BE2C (cell line): ENCODE data around the gene TMEM115.
A peak's percentile ranks its signal among the peaks of the same experiment; 100 is the strongest.

Experiments used
- DNase-seq: peaks from one replicate; pipeline ENCODE4 v3.0.0-alpha.2; 2020
- H3K27me3 ChIP-seq: fragments of 250-450 bp; sonication (Bioruptor Pico); 2 replicates; pipeline ENCODE4 v1.5.1; 2020; ENCODE audit warnings: mild to moderate bottlenecking
- H3K36me3 ChIP-seq: fragments of 250-450 bp; sonication (Bioruptor Pico); 2 replicates; pipeline ENCODE4 v1.5.1; 2020; ENCODE audit warnings: mild to moderate bottlenecking
- H3K4me1 ChIP-seq: fragments of 250-450 bp; sonication (Bioruptor Pico); 2 replicates; pipeline ENCODE4 v1.5.1; 2020
- H3K4me3 ChIP-seq: 2 replicates; pipeline ENCODE4 v1.5.1; 2011; ENCODE audit warnings: low read depth, low read length
- H3K9me3 ChIP-seq: fragments of 250-450 bp; sonication (Bioruptor Pico); 2 replicates; pipeline ENCODE4 v1.5.1; 2020
- TF ChIP-seq, protein P1 (sequence below): IDR thresholded peaks from 2 replicates; pipeline ENCODE4 v1.5.1; 2012; ENCODE audit warnings: mild to moderate bottlenecking, low read depth, low read length

Gene TMEM115

DNA sequence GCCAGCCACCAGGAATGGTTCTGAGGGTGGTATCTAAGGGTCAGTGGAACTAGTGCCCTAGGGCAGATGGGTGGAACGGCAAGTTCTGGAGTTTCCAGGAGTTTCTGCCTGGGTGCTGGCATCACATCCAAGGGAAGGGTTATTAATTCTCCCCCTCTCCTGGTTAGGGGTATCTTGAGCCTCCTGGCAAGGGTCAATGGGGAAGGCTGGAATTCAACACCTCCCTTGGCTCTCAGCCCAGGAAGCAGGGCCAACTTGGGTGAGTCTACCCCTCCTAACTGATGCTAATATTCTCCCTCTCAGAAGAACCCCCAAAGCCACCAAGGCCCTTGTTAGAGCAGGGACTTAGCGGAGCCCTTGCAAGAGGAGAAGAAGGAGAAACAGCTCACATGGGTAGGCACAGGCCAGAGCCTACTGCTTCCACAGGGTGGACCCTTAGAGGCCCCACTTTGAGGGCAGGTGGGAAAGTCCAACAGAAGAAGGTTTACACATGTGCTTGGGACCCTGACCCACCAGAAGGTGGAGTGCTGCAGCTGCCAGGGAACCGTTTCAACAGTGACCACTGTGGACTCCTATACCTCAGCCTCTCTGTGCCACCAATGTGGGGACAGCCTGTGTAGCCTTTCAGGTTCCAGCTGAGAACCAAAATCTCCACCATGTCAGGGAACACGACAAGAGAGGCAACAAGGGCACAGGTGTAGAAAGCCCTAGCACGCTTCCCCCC is 3.3 kb downstream of the TMEM115 start:
- peak; percentile 36 for DNase-seq
- Histone ChIP-seq H3K4me3 (peak overlapping the region; percentile 78), H3K27me3 (no peaks in the 10 kb centered on the region), H3K36me3 (peaks cover 14% of the 10 kb centered on the region), H3K4me1 (peaks cover 3% of the 10 kb centered on the region; the same call in 1 of the 2 replicates), H3K9me3 (no peaks in the 10 kb centered on the region)
- TF ChIP-seq, protein P1, sequence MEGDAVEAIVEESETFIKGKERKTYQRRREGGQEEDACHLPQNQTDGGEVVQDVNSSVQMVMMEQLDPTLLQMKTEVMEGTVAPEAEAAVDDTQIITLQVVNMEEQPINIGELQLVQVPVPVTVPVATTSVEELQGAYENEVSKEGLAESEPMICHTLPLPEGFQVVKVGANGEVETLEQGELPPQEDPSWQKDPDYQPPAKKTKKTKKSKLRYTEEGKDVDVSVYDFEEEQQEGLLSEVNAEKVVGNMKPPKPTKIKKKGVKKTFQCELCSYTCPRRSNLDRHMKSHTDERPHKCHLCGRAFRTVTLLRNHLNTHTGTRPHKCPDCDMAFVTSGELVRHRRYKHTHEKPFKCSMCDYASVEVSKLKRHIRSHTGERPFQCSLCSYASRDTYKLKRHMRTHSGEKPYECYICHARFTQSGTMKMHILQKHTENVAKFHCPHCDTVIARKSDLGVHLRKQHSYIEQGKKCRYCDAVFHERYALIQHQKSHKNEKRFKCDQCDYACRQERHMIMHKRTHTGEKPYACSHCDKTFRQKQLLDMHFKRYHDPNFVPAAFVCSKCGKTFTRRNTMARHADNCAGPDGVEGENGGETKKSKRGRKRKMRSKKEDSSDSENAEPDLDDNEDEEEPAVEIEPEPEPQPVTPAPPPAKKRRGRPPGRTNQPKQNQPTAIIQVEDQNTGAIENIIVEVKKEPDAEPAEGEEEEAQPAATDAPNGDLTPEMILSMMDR = peak; percentile 44

DNA sequence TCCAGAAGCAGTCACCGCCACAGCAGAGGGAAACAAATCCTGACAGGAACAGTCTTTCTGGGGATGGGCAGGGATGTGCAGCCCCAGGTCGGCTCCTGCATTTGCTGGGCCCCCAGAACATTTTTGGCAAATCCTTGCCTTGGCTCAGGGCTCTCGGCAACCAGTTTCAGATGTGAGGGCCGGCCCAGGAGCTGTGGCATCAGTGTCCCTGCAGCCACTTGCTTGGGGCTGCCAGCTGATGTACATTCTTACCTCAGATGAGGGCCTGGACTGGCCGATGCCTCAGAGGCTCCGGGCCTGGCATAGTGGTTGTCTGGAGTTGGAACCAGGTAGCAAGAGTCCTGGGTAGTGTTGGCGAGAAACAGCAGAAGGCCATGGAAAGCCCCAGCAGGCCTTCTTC is 4.5 kb downstream of the TMEM115 start:
- DNase-seq = no peak
- Histone ChIP-seq H3K36me3 (peaks cover 14% of the 10 kb centered on the region), H3K27me3 (no peaks in the 10 kb centered on the region), H3K4me3 (no peak overlapping the region), H3K4me1 (peaks cover 3% of the 10 kb centered on the region; the same call in 1 of the 2 replicates), H3K9me3 (no peaks in the 10 kb centered on the region)
- TF ChIP-seq, protein P1 = no peak

DNA sequence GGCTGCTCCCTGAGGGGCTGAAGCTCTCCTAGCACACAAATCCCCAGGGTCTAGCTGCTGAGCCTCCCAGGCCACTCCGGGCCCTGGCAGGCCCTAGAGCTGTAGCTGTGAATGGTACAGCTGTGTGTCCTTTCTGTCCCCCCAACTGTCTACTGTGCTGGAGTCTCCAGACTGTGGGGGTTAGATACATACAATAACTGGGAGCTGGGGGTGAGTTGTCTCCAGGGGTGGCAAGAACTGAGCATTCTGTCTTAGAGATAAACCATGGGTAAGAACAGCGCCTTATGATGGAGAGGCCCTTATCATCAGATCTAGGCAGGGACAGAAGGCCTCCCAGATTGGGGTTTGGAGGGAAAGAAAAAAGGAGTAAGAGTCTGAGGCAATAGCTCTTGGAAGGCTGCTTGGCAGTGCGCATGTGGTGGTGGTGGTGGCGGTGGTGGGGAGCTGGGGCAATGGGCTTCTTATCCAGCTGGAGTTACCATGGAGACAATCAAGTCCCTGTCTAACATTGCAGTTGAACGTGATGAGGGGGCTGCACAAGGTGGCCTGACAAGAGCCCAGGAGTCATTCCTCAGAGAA is 5.0 kb downstream of the TMEM115 start:
- TF ChIP-seq, protein P1 = no peak
- H3K4me1 ChIP-seq = peaks cover 3% of the 10 kb centered on the region; the same call in 1 of the 2 replicates
- H3K27me3 ChIP-seq = no peaks in the 10 kb centered on the region
- no peak for DNase-seq
- peaks cover 14% of the 10 kb centered on the region for H3K36me3 ChIP-seq
- no peaks in the 10 kb centered on the region for H3K9me3 ChIP-seq
- H3K4me3 ChIP-seq = no peak overlapping the region

DNA sequence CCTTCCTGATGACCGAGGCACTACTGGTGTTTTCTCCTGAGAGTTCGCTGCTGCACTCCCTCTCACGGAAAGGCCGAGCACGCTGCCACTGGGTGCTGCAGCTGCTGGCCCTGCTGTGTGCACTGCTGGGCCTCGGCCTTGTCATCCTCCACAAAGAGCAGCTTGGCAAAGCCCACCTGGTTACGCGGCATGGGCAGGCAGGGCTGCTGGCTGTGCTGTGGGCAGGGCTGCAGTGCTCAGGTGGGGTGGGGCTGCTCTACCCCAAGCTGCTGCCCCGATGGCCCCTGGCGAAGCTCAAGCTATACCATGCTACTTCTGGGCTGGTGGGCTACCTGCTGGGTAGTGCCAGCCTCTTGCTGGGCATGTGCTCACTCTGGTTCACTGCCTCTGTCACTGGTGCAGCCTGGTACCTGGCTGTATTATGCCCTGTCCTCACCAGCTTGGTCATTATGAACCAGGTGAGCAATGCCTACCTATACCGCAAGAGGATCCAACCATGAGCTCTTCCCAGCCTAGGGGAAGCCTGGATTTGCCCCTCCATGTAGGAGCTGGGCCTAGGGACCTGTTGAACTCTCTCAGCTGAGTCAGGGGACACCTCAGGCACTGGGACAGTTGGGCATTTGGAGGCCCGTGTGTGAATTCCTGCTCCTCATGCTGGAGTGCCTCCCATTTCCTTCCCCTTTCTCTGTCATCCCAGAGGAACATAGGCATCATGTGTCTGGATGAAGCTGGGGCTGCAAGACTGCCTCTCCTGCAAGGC is 5.9 kb downstream of the TMEM115 start:
- Histone ChIP-seq H3K4me1 (peaks cover 3% of the 10 kb centered on the region; the same call in 1 of the 2 replicates), H3K4me3 (no peak overlapping the region), H3K27me3 (no peaks in the 10 kb centered on the region), H3K36me3 (peaks cover 15% of the 10 kb centered on the region), H3K9me3 (no peaks in the 10 kb centered on the region)
- TF ChIP-seq, protein P1 = no peak
- no peak for DNase-seq

DNA sequence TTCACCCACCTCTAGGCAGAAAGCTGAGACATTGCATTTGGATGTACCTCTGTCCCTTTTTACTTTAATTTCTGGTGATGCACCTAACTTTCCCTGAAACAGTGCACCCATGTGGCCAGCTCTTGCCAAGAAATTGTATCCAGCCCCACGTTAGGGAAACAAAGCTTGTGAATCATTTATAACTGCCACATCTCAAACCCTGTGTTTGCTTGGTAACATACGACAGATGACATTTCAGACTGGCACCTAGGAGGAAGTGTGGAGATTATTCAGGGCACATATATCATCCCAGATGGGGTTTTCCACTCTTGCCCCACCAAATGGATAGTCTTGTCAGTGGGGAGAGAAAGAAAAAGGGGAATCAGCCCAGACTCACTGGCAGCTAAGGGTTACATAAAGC is 6.5 kb downstream of the TMEM115 start:
- peaks cover 19% of the 10 kb centered on the region for H3K36me3 ChIP-seq
- no peaks in the 10 kb centered on the region for H3K9me3 ChIP-seq
- DNase-seq = no peak
- TF ChIP-seq, protein P1 = peak; percentile 36
- H3K4me3 ChIP-seq = no peak overlapping the region
- no peaks in the 10 kb centered on the region for H3K27me3 ChIP-seq
- H3K4me1 ChIP-seq = peaks cover 3% of the 10 kb centered on the region; the same call in 1 of the 2 replicates
